H1 (cell line): ENCODE data around the gene BCLAF3. TPM values are rescaled to one million over a fixed set of nuclear protein-coding genes. Genes with fewer than 3 reads are reported as not detected.

Experiments used
- CTCF ChIA-PET: fragments of 300-600 bp; sonication (Branson Sonifier 250); formaldehyde crosslinking; loops from one replicate; lab custom pipeline; 2021; ENCODE audit not compliant: partially characterized antibody; lab: Charles Lee
- POLR2A ChIA-PET: fragments of 300-600 bp; sonication (Branson Sonifier 250); formaldehyde crosslinking; loops from one replicate; lab custom pipeline; 2021; ENCODE audit warnings: inconsistent platforms; ENCODE audit not compliant: partially characterized antibody; lab: Charles Lee
- DNase-seq, 2 experiments: peaks; one replicate each; pipeline versions ENCODE4 v3.0.0 to v3.0.0-alpha.2; 2010 to 2022; ENCODE audit warnings: low spot score in 2 of 2, low read depth in 1 of 2, mixed read lengths in 1 of 2
- FAIRE-seq: peaks from 2 replicates; lab custom pipeline; 2011; peaks lifted over from hg19 to GRCh38; lab: Jason Lieb, UNC
- H2AFZ ChIP-seq: 2 replicates; pipeline ENCODE4 v1.8.1; 2012; ENCODE audit warnings: low read length, inconsistent platforms
- H2AK5ac ChIP-seq: 2 replicates; pipeline ENCODE4 v1.6.1; 2013; ENCODE audit warnings: low read depth, low read length
- H2BK120ac ChIP-seq: replicated peaks from 2 replicates; pipeline ENCODE3; 2013; ENCODE audit warnings: low read depth, low read length, inconsistent platforms
- H2BK12ac ChIP-seq: 2 replicates; pipeline ENCODE4 v1.6.1; 2013; ENCODE audit warnings: low read depth, low read length
- H2BK15ac ChIP-seq: 2 replicates; pipeline ENCODE4 v1.6.1; 2013; ENCODE audit warnings: low read length
- H2BK20ac ChIP-seq: 2 replicates; pipeline ENCODE4 v1.6.1; 2013; ENCODE audit warnings: low read length
- H2BK5ac ChIP-seq: 2 replicates; pipeline ENCODE4 v1.6.1; 2013; ENCODE audit warnings: low read depth, low read length
- H3K14ac ChIP-seq: 2 replicates; pipeline ENCODE4 v1.6.1; 2013; ENCODE audit warnings: inconsistent platforms; ENCODE audit not compliant: insufficient read length
- H3K18ac ChIP-seq: 2 replicates; pipeline ENCODE4 v1.6.1; 2013; ENCODE audit warnings: low read length; ENCODE audit errors: extremely low read depth
- H3K23ac ChIP-seq: 2 replicates; pipeline ENCODE4 v1.6.1; 2013; ENCODE audit warnings: inconsistent platforms; ENCODE audit not compliant: insufficient read length
- H3K23me2 ChIP-seq: 2 replicates; pipeline ENCODE4 v1.6.1; 2013; ENCODE audit warnings: low read depth, low read length
- H3K27ac ChIP-seq: 2 replicates; pipeline ENCODE4 v1.6.1; 2011; ENCODE audit warnings: low read depth, low read length, inconsistent platforms
- H3K27me3 ChIP-seq, 4 experiments: replicated peaks in 1 of 4; 1 replicate in 1 of 4; 2 replicates in 3 of 4; pipeline versions ENCODE4 v1.6.1 to v1.8.1; 2011 to 2013; ENCODE audit warnings: low read length in 3 of 4, mild to moderate bottlenecking in 3 of 4, inconsistent platforms in 2 of 4, mixed read lengths in 2 of 4, moderate library complexity in 1 of 4; ENCODE audit not compliant: control insufficient read depth in 3 of 4, insufficient read depth in 3 of 4; ENCODE audit errors: extremely low read depth in 1 of 4
- H3K36me3 ChIP-seq, 4 experiments: 2 replicates each; pipeline versions ENCODE4 v1.6.1 to v1.8.1; 2011 to 2013; ENCODE audit warnings: mild to moderate bottlenecking in 4 of 4, low read length in 3 of 4, moderate library complexity in 2 of 4, control low read depth in 1 of 4, inconsistent platforms in 1 of 4; ENCODE audit not compliant: insufficient read depth in 4 of 4, control insufficient read depth in 2 of 4
- H3K4ac ChIP-seq: replicated peaks from 2 replicates; pipeline ENCODE3; 2013; ENCODE audit warnings: low read length, low read depth, mixed read lengths, inconsistent platforms; ENCODE audit not compliant: insufficient read length
- H3K4me1 ChIP-seq, 4 experiments: replicated peaks in 1 of 4; 1 replicate in 1 of 4; 2 replicates in 3 of 4; pipeline versions ENCODE4 v1.6.1 to v1.8.1; 2011 to 2013; ENCODE audit warnings: low read length in 3 of 4, inconsistent platforms in 2 of 4, mixed read lengths in 1 of 4; ENCODE audit not compliant: insufficient read depth in 4 of 4, control insufficient read depth in 3 of 4
- H3K4me2 ChIP-seq, 2 experiments: 2 replicates each; pipeline versions ENCODE4 v1.6.1 to v1.8.1; 2011 to 2013; ENCODE audit warnings: low read depth in 2 of 2, low read length in 2 of 2, control low read depth in 1 of 2, inconsistent platforms in 1 of 2, mild to moderate bottlenecking in 1 of 2; ENCODE audit not compliant: insufficient read depth in 1 of 2
- H3K4me3 ChIP-seq, 4 experiments: fragments of 200-600, 300-600 bp in 1 of 4; sonication (generic), shearing (Covaris generic), sonication (Bioruptor Twin) in 1 of 4; 2 replicates each; pipeline versions ENCODE4 v1.5.1 to v1.8.1; 2011 to 2016; ENCODE audit warnings: low read length in 4 of 4, low read depth in 3 of 4, control low read depth in 2 of 4, inconsistent platforms in 2 of 4, mild to moderate bottlenecking in 2 of 4, mixed read lengths in 1 of 4, moderate library complexity in 1 of 4; ENCODE audit not compliant: insufficient read depth in 2 of 4; ENCODE audit errors: extremely low read depth in 1 of 4
- H3K56ac ChIP-seq: replicated peaks from 2 replicates; pipeline ENCODE3; 2013; ENCODE audit warnings: low read depth, mild to moderate bottlenecking, mixed read lengths, low read length, inconsistent platforms; ENCODE audit not compliant: insufficient read length
- H3K79me1 ChIP-seq: 2 replicates; pipeline ENCODE4 v1.6.1; 2013; ENCODE audit warnings: low read depth, low read length, control low read depth
- H3K79me2 ChIP-seq, 2 experiments: 2 replicates each; pipeline versions ENCODE4 v1.6.1 to v1.8.1; 2012 to 2013; ENCODE audit warnings: low read length in 2 of 2, mild to moderate bottlenecking in 2 of 2, inconsistent platforms in 1 of 2; ENCODE audit not compliant: insufficient read depth in 2 of 2, control insufficient read depth in 1 of 2
- H3K9ac ChIP-seq, 4 experiments: replicated peaks in 1 of 4; 1 replicate in 1 of 4; 2 replicates in 3 of 4; pipeline versions ENCODE4 v1.6.1 to v1.8.1; 2011 to 2013; ENCODE audit warnings: low read depth in 3 of 4, low read length in 3 of 4, control low read depth in 2 of 4, mild to moderate bottlenecking in 2 of 4, moderate library complexity in 2 of 4, inconsistent platforms in 1 of 4; ENCODE audit errors: extremely low read depth in 1 of 4
- H3K9me3 ChIP-seq, 2 experiments: 2 replicates each; pipeline versions ENCODE4 v1.6.1 to v1.8.1; 2012 to 2013; ENCODE audit warnings: mild to moderate bottlenecking in 2 of 2, moderate library complexity in 2 of 2, control low read depth in 1 of 2, inconsistent platforms in 1 of 2, low read depth in 1 of 2, low read length in 1 of 2, mixed read lengths in 1 of 2; ENCODE audit not compliant: insufficient read depth in 2 of 2
- H4K20me1 ChIP-seq, 2 experiments: replicated peaks in 1 of 2; 2 replicates each; pipeline versions ENCODE3 to v1.8.1; 2011 to 2013; ENCODE audit warnings: inconsistent platforms in 2 of 2, low read length in 2 of 2, mild to moderate bottlenecking in 1 of 2; ENCODE audit not compliant: insufficient read depth in 2 of 2, control insufficient read depth in 1 of 2
- H4K5ac ChIP-seq: 2 replicates; pipeline ENCODE4 v1.6.1; 2013; ENCODE audit warnings: low read length, low read depth, mixed read lengths, inconsistent platforms; ENCODE audit not compliant: insufficient read length
- H4K8ac ChIP-seq: 2 replicates; pipeline ENCODE4 v1.8.0; 2013; ENCODE audit warnings: mild to moderate bottlenecking, moderate library complexity, low read length, inconsistent platforms; ENCODE audit not compliant: insufficient read depth; ENCODE audit errors: extremely low read depth
- H4K91ac ChIP-seq: replicated peaks from 2 replicates; pipeline ENCODE3; 2013; ENCODE audit warnings: low read length, mixed read lengths, inconsistent platforms; ENCODE audit not compliant: insufficient read length
- ATF2 ChIP-seq: IDR thresholded peaks from 2 replicates; pipeline ENCODE4 v1.6.1; 2012; ENCODE audit warnings: low read length, inconsistent platforms
- GTF2F1 ChIP-seq: IDR thresholded peaks from 2 replicates; pipeline ENCODE4 v1.6.1; 2012; ENCODE audit warnings: low read depth, low read length, improper control_type of control experiment, borderline replicate concordance
- JUND ChIP-seq: IDR thresholded peaks from 2 replicates; pipeline ENCODE4 v1.6.1; 2011; ENCODE audit warnings: mild to moderate bottlenecking, improper control_type of control experiment, low read length
- KDM5A ChIP-seq: fragments of 200-600 bp; IDR thresholded peaks from 2 replicates; pipeline ENCODE4 v1.7.1; 2012; ENCODE audit warnings: mild to moderate bottlenecking, low read length, inconsistent platforms, mixed read lengths
- MAFK ChIP-seq: IDR thresholded peaks from 2 replicates; pipeline ENCODE4 v1.6.1; 2012; ENCODE audit warnings: low read depth, mild to moderate bottlenecking, improper control_type of control experiment, low read length
- NRF1 ChIP-seq: IDR thresholded peaks from 2 replicates; pipeline ENCODE4 v1.6.1; 2011; ENCODE audit warnings: mild to moderate bottlenecking, low read depth, low read length, improper control_type of control experiment
- SIN3A ChIP-seq, 2 experiments: IDR thresholded peaks in 1 of 2; conservative IDR thresholded peaks in 1 of 2; 2 replicates each; pipeline ENCODE4 v1.6.1; 2011 to 2012; ENCODE audit warnings: low read length in 2 of 2, improper control_type of control experiment in 1 of 2, low read depth in 1 of 2, mild to moderate bottlenecking in 1 of 2
- SIX5 ChIP-seq: IDR thresholded peaks from 2 replicates; pipeline ENCODE4 v1.6.1; 2011; ENCODE audit warnings: mild to moderate bottlenecking, low read depth, low read length
- SP1 ChIP-seq: IDR thresholded peaks from 2 replicates; pipeline ENCODE4 v1.6.1; 2011; ENCODE audit warnings: low read depth, low read length
- SP2 ChIP-seq: IDR thresholded peaks from 2 replicates; pipeline ENCODE4 v1.6.1; 2012; ENCODE audit warnings: mild to moderate bottlenecking, low read length, inconsistent platforms
- TAF7 ChIP-seq: optimal IDR thresholded peaks from 2 replicates; pipeline ENCODE3; 2011; ENCODE audit warnings: low read depth, mild to moderate bottlenecking, inconsistent platforms, low read length, moderate library complexity, borderline replicate concordance
- WGBS, 2 experiments: shearing (Covaris generic) in 1 of 2; methylation state at CpG; one replicate each; pipeline versions ENCODE4 v1.1.6 to v1.1.7; 2013 to 2015; ENCODE audit warnings: low lambda C conversion rate in 2 of 2, mixed read lengths in 2 of 2, inconsistent platforms in 1 of 2, low coverage in 1 of 2, missing lambda C conversion rate in 1 of 2; ENCODE audit not compliant: insufficient replicate concordance in 2 of 2, insufficient coverage in 1 of 2, insufficient read length in 1 of 2; ENCODE audit errors: extremely low coverage in 1 of 2, missing lambda C conversion rate in 1 of 2; 5-methylcytosine and 5-hydroxymethylcytosine counted together
- polyA plus RNA-seq, 7 experiments: library from polyadenylated mRNA; depleted of rRNA in 3 of 7; stranded (reverse) in 5 of 7; unstranded in 2 of 7; fragments of >200 nt in 5 of 7; fragments of 200-250 nt in 2 of 7; gene quantifications; 1 replicate in 5 of 7; 2 replicates in 1 of 7; 4 replicates in 1 of 7; pipeline versions ENCODE4 v1.2.1 to v1.2.3, GENCODE V29; 2011 to 2013; ENCODE audit warnings: missing spikeins in 2 of 7, mixed read lengths in 2 of 7
- total RNA-seq: library from RNA; stranded (reverse); fragmentation: NEBNext Ultra II Directional; extraction: Animal tissue kit (Norgen Biotek cat#: 25700); gene quantifications from 2 replicates; pipeline ENCODE4 v1.2.1, GENCODE V29; 2021

BCLAF3 gene
- total and polyA plus RNA-seq, 2 of the 8 experiments (the other 6 are each of a cell fraction or from before 2014, with no cell fraction given), result 1.3 to 9.0 TPM

- no peaks in the 10 kb centered on the region for H3K79me2 ChIP-seq
- TF ChIP-seq MAFK, result no peak
- no peak for TF ChIP-seq SIX5
- TF ChIP-seq KDM5A, result no peak
- no peak for TF ChIP-seq SP2
- no peak for TF ChIP-seq GTF2F1
- TF ChIP-seq SP1, result no peak
- TF ChIP-seq TAF7, result no peak
- no peak for TF ChIP-seq NRF1
- no peak for TF ChIP-seq SIN3A (conservative IDR thresholded peaks at IDR 0.05 in 1 of 2, IDR thresholded peaks at IDR 0.05 in 1 of 2; ENCODE audit: low read depth in 1 of 2, low read length in 2 of 2)
- TF ChIP-seq ATF2, result no peak
- TF ChIP-seq JUND, result no peak
- no peaks in the 10 kb centered on the region for H4K20me1 ChIP-seq
- no peak overlapping the region for H2BK20ac ChIP-seq
- no peak overlapping the region for H2BK120ac ChIP-seq
- H3K27me3 ChIP-seq, result no peaks in the 10 kb centered on the region
- H3K23me2 ChIP-seq, result no peaks in the 10 kb centered on the region
- POLR2A ChIA-PET, result no interaction called here
- no peaks in the 10 kb centered on the region for H3K36me3 ChIP-seq
- DNase-seq (no peak), FAIRE-seq (no peak)
- H2AFZ ChIP-seq, result no peak overlapping the region
- no peak overlapping the region for H2AK5ac ChIP-seq
- no peak overlapping the region for H3K27ac ChIP-seq
- no peak overlapping the region for H4K8ac ChIP-seq
- no peak overlapping the region for H3K9ac ChIP-seq
- no peak overlapping the region for H3K14ac ChIP-seq
- no peak overlapping the region for H3K56ac ChIP-seq
- H3K9me3 ChIP-seq, result no peaks in the 10 kb centered on the region
- CTCF ChIA-PET, result no interaction called here
- no peak overlapping the region for H4K5ac ChIP-seq
- WGBS, 2 experiments, result 83% methylated on average over 3 of the region's 3 CpGs; no CpG with 5 or more reads in 1 of the 2 experiments
- no peaks in the 10 kb centered on the region for H3K4me1 ChIP-seq
- no peak overlapping the region for H3K18ac ChIP-seq
- H2BK12ac ChIP-seq, result no peak overlapping the region
- no peak overlapping the region for H3K4ac ChIP-seq
- H2BK5ac ChIP-seq, result no peak overlapping the region
- H3K4me2 ChIP-seq, result no peak overlapping the region
- no peak overlapping the region for H3K23ac ChIP-seq
- H3K4me3 ChIP-seq, result no peak overlapping the region
- no peak overlapping the region for H2BK15ac ChIP-seq
- H3K79me1 ChIP-seq, result no peaks in the 10 kb centered on the region
- no peak overlapping the region for H4K91ac ChIP-seq
Observed at GRCh38 chrX:20038966-20039365, 48.1 kb upstream of the BCLAF3 start.
